VCaP (cell line): Measurements from ENCODE around the gene OR8H3.

Source experiments
- H3K27ac ChIP-seq: fragments of 450-650 bp; 2 replicates; pipeline ENCODE4 v1.5.1; 2017
- CTCF ChIP-seq: fragments of 450-650 bp; conservative IDR thresholded peaks from 2 replicates; pipeline ENCODE4 v1.5.1; 2017; ENCODE audit warnings: mild to moderate bottlenecking, moderate library complexity

The OR8H3 gene

GRCh38 chr11:56160217-56160616 is 38.0 kb downstream of the OR8H3 start, which contains the start of gene OR8K5:
Gene OR8K5 (minus strand): TSS chr11:56160317. CDS start chr11:56160317, 0 bp downstream.
- no peak within 1 kb of the TSS for H3K27ac ChIP-seq
- TF ChIP-seq CTCF: no peak

GRCh38 chr11:56163804-56164203 is 41.6 kb downstream of the OR8H3 start:
- H3K27ac ChIP-seq: no peak overlapping the region
- no peak for TF ChIP-seq CTCF

- TF ChIP-seq CTCF: no peak
- H3K27ac ChIP-seq: no peak overlapping the region
These were observed 50.2 kb downstream of the OR8H3 start for GRCh38 chr11:56172256-56172830.
